Endodermal cell (in vitro differentiated cells): ENCODE measurements around the gene CCDC54. TPM values are rescaled to one million over a fixed set of nuclear protein-coding genes. Genes with fewer than 3 reads are reported as not detected.

ENCODE experiments used
- DNase-seq: peaks from one replicate; pipeline ENCODE4 v3.0.0-alpha.2; 2017
- H3K27ac ChIP-seq: 2 replicates; pipeline ENCODE4 v1.5.1; 2013; ENCODE audit warnings: mild to moderate bottlenecking, low read depth, low read length, moderate library complexity
- H3K27me3 ChIP-seq: 2 replicates; pipeline ENCODE4 v1.6.1; 2013; ENCODE audit warnings: mild to moderate bottlenecking, low read length, moderate library complexity; ENCODE audit not compliant: insufficient read depth, control insufficient read depth, poor library complexity, severe bottlenecking
- H3K36me3 ChIP-seq: 2 replicates; pipeline ENCODE4 v1.7.0; 2013; ENCODE audit warnings: mild to moderate bottlenecking, low read length, moderate library complexity; ENCODE audit not compliant: control insufficient read depth, insufficient read depth
- H3K4me1 ChIP-seq: one replicate; pipeline ENCODE4 v1.7.0; 2013; ENCODE audit warnings: low read length; ENCODE audit not compliant: control insufficient read depth, insufficient read depth
- H3K4me3 ChIP-seq: 2 replicates; pipeline ENCODE4 v1.5.1; 2013; ENCODE audit warnings: mild to moderate bottlenecking, low read length, moderate library complexity
- H3K9ac ChIP-seq: 2 replicates; pipeline ENCODE4 v1.6.1; 2013; ENCODE audit warnings: mild to moderate bottlenecking, low read length, moderate library complexity; ENCODE audit not compliant: poor library complexity, severe bottlenecking; ENCODE audit errors: extremely low read depth
- H3K9me3 ChIP-seq: 2 replicates; pipeline ENCODE4 v1.6.1; 2013; ENCODE audit warnings: mild to moderate bottlenecking, low read length, moderate library complexity; ENCODE audit not compliant: control insufficient read depth
- H3K27ac Mint-ChIP-seq: 2 replicates; pipeline ENCODE4 v1.8.0; 2020; ENCODE audit warnings: mixed read lengths
- H3K27me3 Mint-ChIP-seq: 2 replicates; pipeline ENCODE4 v1.8.0; 2021; ENCODE audit warnings: mild to moderate bottlenecking, mixed read lengths; ENCODE audit not compliant: insufficient read depth
- H3K36me3 Mint-ChIP-seq: 2 replicates; pipeline ENCODE4 v1.8.0; 2020; ENCODE audit warnings: low read depth, mixed read lengths
- H3K4me1 Mint-ChIP-seq: 2 replicates; pipeline ENCODE4 v1.8.0; 2020; ENCODE audit warnings: mixed read lengths
- H3K4me3 Mint-ChIP-seq: 2 replicates; pipeline ENCODE4 v1.8.0; 2020; ENCODE audit warnings: mild to moderate bottlenecking, moderate library complexity, mixed read lengths
- H3K9me3 Mint-ChIP-seq: 2 replicates; pipeline ENCODE4 v1.8.0; 2020; ENCODE audit warnings: mild to moderate bottlenecking, mixed read lengths
- WGBS, 2 experiments: methylation state at CpG; one replicate each; pipeline versions ENCODE4 v1.1.5 to v1.1.7; 2013; ENCODE audit warnings: missing lambda C conversion rate in 2 of 2, mixed read lengths in 1 of 2; ENCODE audit not compliant: insufficient coverage in 1 of 2, insufficient read length in 1 of 2; 5-methylcytosine and 5-hydroxymethylcytosine counted together
- total RNA-seq, 2 donors: library from RNA; stranded (reverse); fragmentation: NEBNext Ultra II Directional in 1 of 2; extraction: Animal tissue kit (Norgen Biotek cat#: 25700) in 1 of 2; gene quantifications; 2 replicates in 1 of 2; 3 replicates in 1 of 2; pipeline ENCODE4 v1.2.1, GENCODE V29; 2021
- TF ChIP-seq, protein P1 (sequence below): fragments of 200-600 bp; sonication (generic); conservative IDR thresholded peaks from 2 replicates; pipeline ENCODE4 v1.5.0; 2021; ENCODE audit warnings: antibody characterized with exemption, mild to moderate bottlenecking

The CCDC54 gene
- total RNA-seq, 2 donors from 2014 or later: not detected

- no peak overlapping the region for H3K27ac Mint-ChIP-seq
- H3K4me3 ChIP-seq: no peak overlapping the region
- H3K9me3 Mint-ChIP-seq: no peaks in the 10 kb centered on the region
- H3K4me1 Mint-ChIP-seq: no peaks in the 10 kb centered on the region
- no peak for DNase-seq
- H3K4me1 ChIP-seq: no peaks in the 10 kb centered on the region
- H3K9me3 ChIP-seq: no peaks in the 10 kb centered on the region
- H3K36me3 ChIP-seq: no peaks in the 10 kb centered on the region
- TF ChIP-seq, protein P1, sequence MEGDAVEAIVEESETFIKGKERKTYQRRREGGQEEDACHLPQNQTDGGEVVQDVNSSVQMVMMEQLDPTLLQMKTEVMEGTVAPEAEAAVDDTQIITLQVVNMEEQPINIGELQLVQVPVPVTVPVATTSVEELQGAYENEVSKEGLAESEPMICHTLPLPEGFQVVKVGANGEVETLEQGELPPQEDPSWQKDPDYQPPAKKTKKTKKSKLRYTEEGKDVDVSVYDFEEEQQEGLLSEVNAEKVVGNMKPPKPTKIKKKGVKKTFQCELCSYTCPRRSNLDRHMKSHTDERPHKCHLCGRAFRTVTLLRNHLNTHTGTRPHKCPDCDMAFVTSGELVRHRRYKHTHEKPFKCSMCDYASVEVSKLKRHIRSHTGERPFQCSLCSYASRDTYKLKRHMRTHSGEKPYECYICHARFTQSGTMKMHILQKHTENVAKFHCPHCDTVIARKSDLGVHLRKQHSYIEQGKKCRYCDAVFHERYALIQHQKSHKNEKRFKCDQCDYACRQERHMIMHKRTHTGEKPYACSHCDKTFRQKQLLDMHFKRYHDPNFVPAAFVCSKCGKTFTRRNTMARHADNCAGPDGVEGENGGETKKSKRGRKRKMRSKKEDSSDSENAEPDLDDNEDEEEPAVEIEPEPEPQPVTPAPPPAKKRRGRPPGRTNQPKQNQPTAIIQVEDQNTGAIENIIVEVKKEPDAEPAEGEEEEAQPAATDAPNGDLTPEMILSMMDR: no peak
- H3K27me3 Mint-ChIP-seq: no peaks in the 10 kb centered on the region
- H3K27ac ChIP-seq: no peak overlapping the region
- no peaks in the 10 kb centered on the region for H3K27me3 ChIP-seq
- no peak overlapping the region for H3K9ac ChIP-seq
- H3K36me3 Mint-ChIP-seq: no peaks in the 10 kb centered on the region
- H3K4me3 Mint-ChIP-seq: no peak overlapping the region
Observed at GRCh38 chr3:107344722-107345121, 32.5 kb upstream of the CCDC54 start.

- TF ChIP-seq, protein P1: no peak
- no peak overlapping the region for H3K9ac ChIP-seq
- no peak overlapping the region for H3K27ac ChIP-seq
- H3K9me3 ChIP-seq: no peaks in the 10 kb centered on the region
- no peaks in the 10 kb centered on the region for H3K4me1 ChIP-seq
- no peaks in the 10 kb centered on the region for H3K27me3 ChIP-seq
- Mint-ChIP-seq H3K4me3 (no peak overlapping the region), H3K9me3 (no peaks in the 10 kb centered on the region), H3K27ac (no peak overlapping the region), H3K4me1 (no peaks in the 10 kb centered on the region), H3K36me3 (no peaks in the 10 kb centered on the region), H3K27me3 (no peaks in the 10 kb centered on the region)
- 55 to 86% methylated on average over 4 of the region's 4 CpGs for WGBS, 2 experiments
- no peak for DNase-seq
- no peaks in the 10 kb centered on the region for H3K36me3 ChIP-seq
- no peak overlapping the region for H3K4me3 ChIP-seq
Observed at GRCh38 chr3:107345822-107346405, 31.3 kb upstream of the CCDC54 start.

DNA sequence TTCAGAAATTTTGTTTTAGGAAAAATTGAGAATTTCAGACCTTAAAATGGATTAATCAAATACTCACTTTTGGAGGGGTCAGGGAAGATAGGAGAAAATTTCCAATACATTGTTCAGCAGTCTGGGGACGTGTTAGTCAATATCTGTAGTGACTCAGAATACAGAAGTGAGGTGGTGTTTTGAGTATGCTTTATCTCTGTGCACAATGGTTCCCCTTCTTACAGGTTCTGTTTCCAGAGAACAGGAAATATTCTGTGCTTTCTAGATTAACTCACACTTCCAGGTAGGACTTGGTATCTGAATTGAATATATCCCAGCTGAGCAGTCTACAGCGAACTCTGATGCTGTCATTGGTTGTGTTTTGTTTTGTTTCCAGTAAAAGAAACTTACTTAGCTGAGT lies 30.7 kb upstream of the CCDC54 start:
- Mint-ChIP-seq H3K27me3 (no peaks in the 10 kb centered on the region), H3K9me3 (no peaks in the 10 kb centered on the region), H3K4me3 (no peak overlapping the region), H3K4me1 (no peaks in the 10 kb centered on the region), H3K27ac (no peak overlapping the region), H3K36me3 (no peaks in the 10 kb centered on the region)
- H3K4me3 ChIP-seq: no peak overlapping the region
- H3K4me1 ChIP-seq: no peaks in the 10 kb centered on the region
- no peak overlapping the region for H3K9ac ChIP-seq
- no peaks in the 10 kb centered on the region for H3K27me3 ChIP-seq
- TF ChIP-seq, protein P1: no peak
- no peak for DNase-seq
- H3K9me3 ChIP-seq: no peaks in the 10 kb centered on the region
- no peaks in the 10 kb centered on the region for H3K36me3 ChIP-seq
- WGBS, 2 experiments: 91 to 100% methylated on average over 1 to 2 of the region's 2 CpGs
- no peak overlapping the region for H3K27ac ChIP-seq
